ENCODE measurements around the gene RHBDD2. TPM values are rescaled to one million over a fixed set of nuclear protein-coding genes. Genes with fewer than 3 reads are reported as not detected.
A peak's percentile ranks its signal among the peaks of the same experiment; 100 is the strongest.

RHBDD2 gene
- total and polyA plus RNA-seq, 9 of the 15 experiments (the other 6 are each of a cell fraction or from before 2014, with no cell fraction given), result 3.3 to 36.7 (median 17.9) TPM

- TF ChIP-seq E2F8 (IDR thresholded peaks at IDR 0.05; ENCODE audit: low read depth, partially characterized antibody), result no peak
- TF ChIP-seq ZNF232 (CRISPR knock-in tag; IDR thresholded peaks at IDR 0.05), result no peak
- TF ChIP-seq E2F5 (CRISPR knock-in tag; IDR thresholded peaks at IDR 0.05), result no peak
- TF ChIP-seq CBFA2T3 (IDR thresholded peaks at IDR 0.05), result no peak
- peak; percentile 87 for TF ChIP-seq HIVEP1 (CRISPR knock-in tag; IDR thresholded peaks at IDR 0.05)
- TF ChIP-seq, protein P1, sequence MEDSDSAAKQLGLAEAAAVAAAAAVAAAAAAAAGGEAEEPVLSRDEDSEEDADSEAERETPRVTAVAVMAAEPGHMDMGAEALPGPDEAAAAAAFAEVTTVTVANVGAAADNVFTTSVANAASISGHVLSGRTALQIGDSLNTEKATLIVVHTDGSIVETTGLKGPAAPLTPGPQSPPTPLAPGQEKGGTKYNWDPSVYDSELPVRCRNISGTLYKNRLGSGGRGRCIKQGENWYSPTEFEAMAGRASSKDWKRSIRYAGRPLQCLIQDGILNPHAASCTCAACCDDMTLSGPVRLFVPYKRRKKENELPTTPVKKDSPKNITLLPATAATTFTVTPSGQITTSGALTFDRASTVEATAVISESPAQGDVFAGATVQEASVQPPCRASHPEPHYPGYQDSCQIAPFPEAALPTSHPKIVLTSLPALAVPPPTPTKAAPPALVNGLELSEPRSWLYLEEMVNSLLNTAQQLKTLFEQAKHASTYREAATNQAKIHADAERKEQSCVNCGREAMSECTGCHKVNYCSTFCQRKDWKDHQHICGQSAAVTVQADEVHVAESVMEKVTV (CRISPR knock-in tag; IDR thresholded peaks at IDR 0.05), result peak; percentile 26; the same call in 1 of the 2 replicates
- TF ChIP-seq TAF7 (tag; IDR thresholded peaks at IDR 0.05), result peak; percentile 91
- peak; percentile 91 for TF ChIP-seq ZKSCAN8 (CRISPR knock-in tag; IDR thresholded peaks at IDR 0.05)
- TF ChIP-seq ZNF324 (CRISPR knock-in tag; IDR thresholded peaks at IDR 0.05), result no peak
- no peak for TF ChIP-seq RFX5 (IDR thresholded peaks at IDR 0.05; ENCODE audit: low read depth, low read length)
- no peak for TF ChIP-seq PURB (CRISPR knock-in tag; IDR thresholded peaks at IDR 0.05; ENCODE audit: low read depth)
- no peak for TF ChIP-seq NCOA4 (IDR thresholded peaks at IDR 0.05; ENCODE audit: partially characterized antibody)
- TF ChIP-seq ZFP36 (IDR thresholded peaks at IDR 0.05; ENCODE audit: low read depth, low read length, partially characterized antibody), result no peak
- no peak for TF ChIP-seq ZNF512 (tag; IDR thresholded peaks at IDR 0.05)
- no peak for TF ChIP-seq ATF3 (IDR thresholded peaks at IDR 0.05)
- TF ChIP-seq ATF3 (CRISPR knock-in tag; conservative IDR thresholded peaks at IDR 0.05), result no peak
- no peak for TF ChIP-seq PTBP1 (IDR thresholded peaks at IDR 0.05; ENCODE audit: low read depth, low read length)
- no peak for TF ChIP-seq FOS (IDR thresholded peaks at IDR 0.05; ENCODE audit: extremely low read depth, insufficient read length)
- no peak for TF ChIP-seq ZKSCAN3 (CRISPR knock-in tag; IDR thresholded peaks at IDR 0.05)
- TF ChIP-seq ZNF589 (CRISPR knock-in tag; IDR thresholded peaks at IDR 0.05; ENCODE audit: low read depth), result peak; percentile 97; the same call in 1 of the 2 replicates
- TF ChIP-seq ESRRB (CRISPR knock-in tag; IDR thresholded peaks at IDR 0.05; ENCODE audit: borderline replicate concordance), result no peak
These were observed 35.2 kb upstream of the RHBDD2 start (continued) for GRCh38 chr7:75843613-75844116.

All from K562 (cell line).